GM21447 (cell line): ENCODE data around the gene SLC50A1.
A peak's percentile ranks its signal among the peaks of the same experiment; 100 is the strongest.

Experiments used
- ATAC-seq: cut with Tn5 transposase; IDR thresholded peaks from one replicate; pipeline ENCODE4 v1.9.1; 2021; ENCODE audit not compliant: unreplicated experiment

The SLC50A1 gene

GRCh38 chr1:155182052-155182550, 46.4 kb downstream of the SLC50A1 start:
- ATAC-seq = no peak

- no peak for ATAC-seq
These were observed 48.1 kb downstream of the SLC50A1 start for GRCh38 chr1:155183775-155184221.

GRCh38 chr1:155184351-155184811, 48.7 kb downstream of the SLC50A1 start:
- ATAC-seq = no peak

GRCh38 chr1:155184835-155185782, 49.5 kb downstream of the SLC50A1 start:
- ATAC-seq = peak; percentile 82

GRCh38 chr1:155185783-155186066, 50.1 kb downstream of the SLC50A1 start:
- no peak for ATAC-seq

GRCh38 chr1:155186067-155186793, 50.6 kb downstream of the SLC50A1 start:
- no peak for ATAC-seq

- ATAC-seq = no peak
These were observed 51.3 kb downstream of the SLC50A1 start for GRCh38 chr1:155186794-155187455.

GRCh38 chr1:155187456-155187891, 51.8 kb downstream of the SLC50A1 start:
- ATAC-seq = no peak

- no peak for ATAC-seq
These were observed 52.6 kb downstream of the SLC50A1 start for GRCh38 chr1:155188268-155188667.
